Stimulated activated CD4-positive, alpha-beta T cell treated with anti-CD3 and anti-CD28 coated beads, Interleukin-2, amount 100 ng/mL, for 4 hours (primary cell): ENCODE results near the gene ADGRG6.
"Not testable (repeated sequence)": the region's sequence is repeated elsewhere in the genome, so short reads cannot be mapped to it uniquely, and the experiment has no call there.

Experiments
- DNase-seq: peaks from one replicate; pipeline ENCODE4 v3.0.0-alpha.2; 2020; ENCODE audit warnings: low read depth

ADGRG6 gene

GRCh38 chr6:142446576-142446975, 144.8 kb downstream of the ADGRG6 start:
- no peak for DNase-seq

DNA sequence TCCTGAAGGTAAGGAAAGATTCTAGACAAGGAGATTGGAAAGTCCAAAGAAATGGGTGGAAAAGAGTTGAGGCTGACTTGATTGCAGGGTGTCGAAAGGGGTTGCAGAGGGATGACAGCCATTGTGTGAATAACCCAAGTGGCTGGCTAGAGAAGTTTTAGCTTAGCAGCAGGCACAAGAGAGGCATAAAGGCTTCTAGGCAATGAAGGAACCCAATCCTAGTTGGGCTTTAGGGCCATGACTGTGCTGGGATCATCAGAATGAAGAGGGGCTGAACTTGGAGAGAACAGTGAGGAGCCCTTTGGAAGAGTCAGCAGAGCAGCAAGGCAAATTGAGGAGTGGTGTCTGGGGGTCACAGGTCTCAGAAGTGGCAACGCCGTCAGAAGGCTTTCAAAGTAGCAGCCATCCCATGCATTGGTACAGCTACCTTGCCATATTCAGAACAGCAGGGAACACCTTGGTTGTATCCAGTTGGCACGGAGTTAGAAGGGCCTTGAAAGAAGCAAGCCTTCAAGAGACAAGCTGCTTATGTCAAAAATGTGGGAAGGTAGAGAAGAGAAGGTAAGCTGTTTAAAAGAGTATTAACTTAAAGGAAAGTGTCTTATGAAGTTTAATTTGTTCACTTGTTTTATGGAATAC, 146.4 kb downstream of the ADGRG6 start:
- no peak for DNase-seq

DNA sequence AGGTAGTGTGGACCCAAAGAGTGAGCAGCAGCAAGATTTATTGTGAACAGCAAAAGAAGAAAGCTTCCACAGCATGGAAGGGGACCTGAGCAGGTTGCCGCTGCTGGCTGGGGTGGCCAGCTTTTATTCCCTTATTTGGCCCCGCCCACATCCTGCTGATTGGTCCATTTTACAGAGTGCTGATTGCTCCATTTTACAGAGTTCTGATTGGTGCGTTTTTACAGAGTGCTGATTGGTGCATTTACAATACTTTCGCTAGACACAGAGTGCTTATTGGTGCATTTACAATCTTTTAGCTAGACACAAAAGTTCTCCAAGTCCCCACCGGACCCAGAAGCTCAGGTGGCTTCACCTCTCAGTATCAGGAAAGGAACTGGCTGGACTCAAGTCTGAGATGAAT, 149.0 kb downstream of the ADGRG6 start:
- DNase-seq, result not testable (repeated sequence)

- no peak for DNase-seq
These were observed 151.2 kb downstream of the ADGRG6 start for GRCh38 chr6:142452993-142453392.

DNA sequence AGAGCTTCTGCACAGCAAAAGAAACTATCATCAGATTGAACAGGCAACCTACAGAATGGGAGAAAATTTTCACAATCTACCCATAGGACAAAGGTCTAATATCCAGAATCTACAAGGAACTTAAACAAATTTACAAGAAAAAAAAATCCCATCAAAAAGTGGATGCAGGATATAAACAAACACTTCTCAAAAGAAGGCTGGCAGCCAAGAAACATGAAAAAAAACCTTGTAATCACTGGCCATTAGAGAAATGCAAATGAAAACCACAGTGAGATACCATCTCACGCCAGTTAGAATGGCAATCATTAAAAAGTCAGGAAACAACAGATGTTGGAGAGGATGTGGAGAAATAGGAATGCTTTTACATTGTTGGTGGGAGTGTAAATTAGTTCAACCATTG, 152.4 kb downstream of the ADGRG6 start:
- DNase-seq, result not testable (repeated sequence)

DNA sequence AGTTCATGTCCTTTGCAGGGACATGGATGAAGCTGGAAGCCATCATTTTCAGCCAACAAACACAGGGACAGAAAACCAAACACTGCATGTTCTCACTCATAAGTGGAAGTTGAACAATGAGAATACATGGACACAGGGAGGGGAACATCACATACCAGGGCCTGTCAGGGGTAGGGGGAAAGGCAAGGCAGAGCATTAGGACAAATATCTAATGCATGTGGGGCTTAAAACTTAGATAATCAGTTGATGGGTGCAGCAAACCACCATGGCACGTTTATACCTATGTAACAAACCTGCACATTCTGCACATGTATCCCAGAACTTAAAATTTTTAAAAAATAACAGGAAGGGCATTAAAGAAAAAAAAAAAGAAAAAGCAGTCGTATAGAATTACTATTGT, 153.0 kb downstream of the ADGRG6 start:
- not testable (repeated sequence) for DNase-seq

DNA sequence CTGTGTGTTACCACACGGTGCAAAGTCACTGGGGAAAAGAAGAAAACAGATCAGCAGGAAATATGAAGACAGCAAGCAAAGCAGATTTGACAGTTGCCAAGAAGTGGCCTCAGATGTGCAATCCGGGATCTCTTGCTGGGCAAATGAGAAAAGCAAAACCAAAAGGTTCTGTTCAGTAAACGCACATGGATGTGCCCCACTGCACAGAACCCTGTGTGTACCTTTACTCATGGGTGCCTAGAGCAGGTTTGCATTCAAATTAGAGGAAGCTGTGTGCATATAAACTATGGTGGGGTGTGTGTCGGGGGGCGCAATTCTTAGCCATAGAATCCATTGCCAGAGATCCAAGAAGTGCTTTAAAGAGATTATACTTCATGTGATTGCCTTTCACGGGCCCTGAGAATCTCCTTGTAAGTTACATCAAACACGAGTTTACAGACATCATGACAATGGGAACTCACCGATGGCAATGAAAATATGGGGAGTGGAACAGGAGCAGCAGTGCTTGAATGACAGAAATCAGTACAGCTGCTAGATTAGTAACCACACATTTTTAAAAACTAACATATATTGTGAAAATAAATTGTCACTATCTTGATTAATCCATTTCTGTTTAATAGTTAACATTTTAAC, 154.3 kb downstream of the ADGRG6 start:
- DNase-seq, result no peak

GRCh38 chr6:142457638-142458406, 156.0 kb downstream of the ADGRG6 start:
- no peak for DNase-seq

DNA sequence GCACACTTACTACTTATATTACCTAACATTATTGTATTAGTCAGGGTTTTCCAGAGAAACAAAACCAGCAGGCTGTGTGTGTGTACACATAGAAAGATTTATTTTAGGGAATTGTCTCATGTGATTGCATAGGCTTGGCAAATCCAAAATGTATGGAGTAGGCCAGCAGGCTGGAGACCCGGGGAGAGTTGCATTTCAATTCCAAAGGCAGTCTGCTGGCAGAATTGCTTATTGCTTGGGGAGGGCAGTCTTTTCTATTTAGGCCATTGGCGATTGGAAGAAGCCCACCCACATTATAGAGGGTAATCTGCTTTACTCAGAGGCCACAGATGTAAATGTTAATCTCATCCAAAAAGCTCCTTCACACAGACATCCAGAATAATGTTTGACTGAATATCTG, 157.0 kb downstream of the ADGRG6 start:
- no peak for DNase-seq

DNA sequence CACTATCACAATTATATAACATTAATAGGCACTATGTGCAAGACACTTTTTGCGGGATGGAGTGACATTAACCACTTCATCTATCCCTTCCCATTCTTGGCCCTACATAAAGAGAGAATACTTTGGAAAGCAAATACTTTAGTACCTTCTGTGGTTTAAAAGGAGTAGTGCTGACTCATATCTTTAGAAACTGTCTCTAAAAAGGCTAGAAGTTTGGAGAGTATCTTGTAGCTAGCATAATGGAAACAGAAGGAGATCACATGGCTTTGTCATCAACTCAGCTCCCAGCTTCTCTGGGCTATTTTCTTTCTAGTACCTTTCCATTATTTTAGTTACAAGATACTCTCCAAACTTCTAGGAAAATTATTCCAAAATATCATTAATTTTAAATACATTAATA, 157.5 kb downstream of the ADGRG6 start:
- DNase-seq, result no peak

DNA sequence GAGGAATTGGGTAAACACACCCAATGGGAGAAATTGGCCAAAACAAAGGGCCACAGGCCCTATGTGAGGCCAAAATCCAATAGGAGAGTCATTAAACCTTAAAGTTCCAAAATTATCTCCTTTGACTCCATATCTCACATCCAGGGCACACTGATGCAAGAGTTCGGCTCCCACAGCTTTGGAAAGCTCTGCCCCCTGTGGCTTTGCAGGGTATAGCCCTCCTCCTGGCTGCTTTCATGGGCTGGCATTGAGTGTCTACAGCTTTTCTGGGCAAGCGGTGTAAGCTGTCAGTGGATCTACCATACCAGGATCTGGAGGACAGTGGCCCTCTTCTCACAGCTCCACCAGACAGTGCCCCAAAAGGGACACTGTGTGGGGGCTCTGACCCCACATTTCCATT, 160.5 kb downstream of the ADGRG6 start:
- no peak for DNase-seq

DNA sequence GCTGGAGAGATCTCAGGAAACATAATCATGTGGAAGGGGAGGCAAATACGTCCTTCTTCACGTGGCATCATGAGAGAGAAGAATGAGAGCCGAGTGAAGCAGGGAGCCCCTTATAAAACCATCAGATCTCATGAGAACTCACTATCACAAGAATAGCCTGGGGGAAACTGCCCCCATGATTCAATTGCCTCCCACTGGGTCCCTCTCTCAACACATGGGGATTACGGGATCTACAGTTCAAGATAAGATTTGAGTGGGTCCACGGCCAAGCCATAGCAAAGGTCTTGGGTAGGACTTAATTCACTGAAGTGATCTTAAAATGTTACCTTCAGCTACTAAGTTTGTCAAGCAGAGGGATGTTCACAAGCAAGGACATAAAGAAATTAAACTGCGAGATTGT, 162.2 kb downstream of the ADGRG6 start:
- no peak for DNase-seq

DNA sequence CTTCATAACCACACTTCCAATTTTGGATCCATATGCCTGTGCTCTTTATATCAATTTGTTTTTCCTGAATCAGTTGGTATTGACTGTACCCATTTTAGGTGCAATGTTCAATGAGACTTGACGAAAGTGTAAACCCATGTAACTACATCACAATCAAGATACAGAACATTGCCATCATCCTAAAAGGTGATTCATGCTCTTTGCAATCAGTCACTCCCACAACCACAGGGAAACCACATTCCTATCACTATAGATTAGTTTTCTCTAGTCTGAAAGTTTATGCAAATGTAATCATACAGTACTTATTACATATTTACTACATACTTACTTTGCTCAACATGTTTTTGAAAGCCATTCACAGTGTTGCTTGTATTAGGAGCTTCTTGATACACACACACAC, 167.4 kb downstream of the ADGRG6 start:
- DNase-seq, result no peak

- no peak for DNase-seq
These were observed 168.6 kb downstream of the ADGRG6 start for GRCh38 chr6:142470421-142470820.

DNA sequence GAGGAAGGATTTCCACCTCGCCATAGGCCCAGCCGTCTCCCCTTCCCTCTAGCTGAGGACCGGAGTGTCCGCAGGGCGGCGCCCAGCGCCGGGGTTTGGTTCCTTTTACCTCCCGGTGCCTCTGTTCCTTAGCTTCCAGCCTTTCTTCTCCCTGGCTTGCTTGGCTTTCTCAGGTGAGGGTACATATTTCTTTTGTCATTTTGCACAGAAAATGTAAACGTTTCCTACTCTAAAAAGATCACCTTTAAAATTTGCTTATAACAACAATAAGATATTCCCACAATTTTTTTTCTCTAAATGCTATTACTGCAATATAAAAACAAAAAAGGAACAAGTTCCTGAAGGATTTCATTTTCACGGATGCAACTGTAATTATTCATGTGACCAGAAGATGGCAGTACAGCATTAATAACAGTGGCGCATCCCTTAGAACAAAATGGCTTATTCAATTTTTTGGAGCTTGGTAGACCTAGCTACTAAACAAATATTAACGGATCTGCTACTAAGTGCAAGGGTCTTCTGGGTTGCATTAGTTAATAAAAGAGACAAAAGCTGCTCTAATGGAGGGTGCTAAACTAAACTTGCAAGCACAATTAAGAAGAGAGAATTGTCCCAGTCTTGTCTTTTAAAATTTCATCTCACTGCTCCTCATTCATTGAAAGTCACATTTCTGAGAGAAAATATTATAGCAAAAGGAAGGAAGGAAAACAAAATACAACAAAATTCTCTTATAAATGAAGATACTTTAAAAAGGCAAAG, 172.9 kb downstream of the ADGRG6 start:
- DNase-seq, result no peak

GRCh38 chr6:142476452-142476851, 174.6 kb downstream of the ADGRG6 start:
- no peak for DNase-seq

GRCh38 chr6:142478117-142478516, 176.3 kb downstream of the ADGRG6 start:
- peak; percentile 26 for DNase-seq

- DNase-seq, result no peak
These were observed 179.7 kb downstream of the ADGRG6 start for GRCh38 chr6:142481466-142481865.

DNA sequence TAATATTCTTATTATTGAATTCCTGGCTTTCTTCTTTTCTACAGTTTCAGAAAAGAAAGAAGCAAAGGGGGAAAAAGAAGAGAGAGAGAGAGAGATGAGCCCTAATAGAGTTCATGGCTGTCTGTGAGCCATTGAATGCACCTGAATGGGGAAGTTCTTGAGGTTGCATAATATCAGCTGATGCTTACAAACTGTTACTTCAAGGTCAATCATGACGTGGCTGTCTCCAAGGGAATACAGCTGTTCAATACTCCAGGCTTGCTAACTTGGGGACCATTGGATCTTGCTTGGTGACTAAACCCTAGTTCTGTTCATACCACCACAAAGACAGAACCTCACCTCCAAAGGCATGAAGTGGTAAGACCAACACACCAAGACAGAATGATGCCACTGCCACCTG, 180.4 kb downstream of the ADGRG6 start:
- DNase-seq, result no peak

DNA sequence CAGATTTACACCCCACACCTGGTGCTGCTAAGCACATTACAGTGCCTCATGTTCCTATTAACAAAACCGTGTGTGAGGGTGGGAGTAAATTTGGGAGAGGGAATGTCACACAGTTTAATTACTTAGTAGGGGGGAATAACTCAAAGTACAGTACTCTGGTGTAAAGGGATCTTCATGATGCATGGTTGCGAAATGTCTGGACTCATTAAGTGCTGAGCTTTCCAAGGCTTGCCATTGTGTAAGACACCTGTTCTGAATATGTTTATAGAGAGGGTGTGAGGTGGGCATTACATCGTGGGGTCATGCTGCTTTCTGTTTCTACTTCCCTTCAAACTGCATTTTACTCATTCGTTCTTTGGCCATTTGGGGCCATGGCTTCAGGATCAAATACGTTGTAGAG, 181.2 kb downstream of the ADGRG6 start:
- no peak for DNase-seq

GRCh38 chr6:142485256-142485655, 183.4 kb downstream of the ADGRG6 start:
- DNase-seq, result no peak

DNA sequence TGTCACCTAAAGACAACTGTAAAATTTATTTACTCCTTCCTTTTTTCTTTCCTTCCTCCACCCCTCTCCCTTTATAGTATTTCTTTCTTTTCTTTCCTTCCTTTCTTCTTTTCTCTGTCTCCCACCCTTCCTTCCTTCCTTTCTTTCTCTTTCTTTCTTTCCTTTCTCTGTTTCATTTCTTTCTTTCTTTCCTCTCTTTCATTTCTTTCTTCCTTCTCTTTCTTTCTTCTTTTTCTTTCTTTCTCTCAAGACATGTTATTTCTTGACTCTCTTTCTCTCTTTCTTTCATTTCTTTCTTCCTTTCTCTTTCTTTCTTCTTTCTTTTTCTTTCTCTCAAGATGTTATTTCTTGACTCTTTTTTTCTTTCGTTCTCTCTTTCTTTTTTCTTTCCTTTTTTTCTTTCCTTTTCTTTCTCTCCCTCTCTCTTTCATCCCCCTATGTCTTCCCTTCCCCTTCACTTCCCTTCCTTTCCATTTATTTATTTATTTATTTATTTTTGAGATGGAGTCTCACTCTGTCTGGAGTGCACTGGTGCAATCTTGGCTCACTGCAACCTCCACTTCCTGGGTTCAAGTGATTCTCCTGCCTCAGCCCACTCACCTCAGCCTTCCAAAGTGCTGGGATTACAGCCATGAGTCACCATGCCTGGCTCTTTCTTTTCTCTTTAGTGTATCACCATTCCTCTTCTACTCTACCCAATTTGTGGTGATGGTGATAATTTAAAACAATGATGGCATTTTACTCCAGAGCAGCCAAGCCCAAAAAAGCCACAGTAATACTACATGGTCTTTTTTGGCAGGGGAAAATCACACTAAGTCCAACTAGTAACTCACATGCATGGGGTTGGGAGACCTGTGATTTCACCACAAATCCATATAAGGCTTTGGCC, 188.2 kb downstream of the ADGRG6 start:
- DNase-seq, result no peak
